Omental fat pad (tissue), 4 donors: Measurements from ENCODE around the gene FANCC. TPM values are rescaled to one million over a fixed set of nuclear protein-coding genes. Genes with fewer than 3 reads are reported as not detected.

Experiments
- ATAC-seq: fragments of 150-250 bp; one replicate; pipeline ENCODE4 v1.9.1; 2016; ENCODE audit warnings: mild to moderate bottlenecking, moderate library complexity; ENCODE audit not compliant: low FRiP score
- DNase-seq: peaks from one replicate; pipeline ENCODE4 v3.0.0-alpha.2; 2019; ENCODE audit warnings: low spot score
- CTCF ChIP-seq, 3 donors: fragments of 450-650 bp; IDR thresholded peaks; one replicate each; pipeline ENCODE4 v1.5.1; 2016 to 2017; ENCODE audit warnings: antibody characterized with exemption in 3 of 3, mild to moderate bottlenecking in 3 of 3, moderate library complexity in 2 of 3
- total RNA-seq, 4 donors: library from RNA; depleted of rRNA; stranded (reverse); fragments of >200 nt; gene quantifications; one replicate each; pipeline ENCODE4 v1.1.0, GENCODE V29; 2016

Gene FANCC
- total RNA-seq, 4 donors from 2014 or later: 4.6 to 6.8 (median 6.1) TPM

GRCh38 chr9:95102572-95102971, 214.9 kb downstream of the FANCC start:
- TF ChIP-seq CTCF (IDR thresholded peaks at IDR 0.05): no peak
- ATAC-seq (no peak), DNase-seq (no peak)

GRCh38 chr9:95102001-95102433, 215.5 kb downstream of the FANCC start:
- ATAC-seq (no peak), DNase-seq (no peak)
- TF ChIP-seq CTCF (IDR thresholded peaks at IDR 0.05): no peak

- DNase-seq: no peak
- TF ChIP-seq CTCF (IDR thresholded peaks at IDR 0.05): no peak
- no peak for ATAC-seq
Measured at GRCh38 chr9:95101326-95101725, 216.2 kb downstream of the FANCC start.

- TF ChIP-seq CTCF (IDR thresholded peaks at IDR 0.05): no peak
- ATAC-seq: no peak
- no peak for DNase-seq
Measured at GRCh38 chr9:95100071-95100627, 217.4 kb downstream of the FANCC start.

- TF ChIP-seq CTCF (IDR thresholded peaks at IDR 0.05): no peak
- no peak for DNase-seq
Measured at GRCh38 chr9:95099321-95100070, 218.0 kb downstream of the FANCC start.

GRCh38 chr9:95098391-95098921, 219.1 kb downstream of the FANCC start:
- no peak for ATAC-seq
- DNase-seq: no peak
- no peak for TF ChIP-seq CTCF (IDR thresholded peaks at IDR 0.05)

More at GRCh38 chr9:95099321-95100070, 218.0 kb downstream of the FANCC start:
- ATAC-seq: no peak
